Endothelial cell of umbilical vein (primary cell): ENCODE measurements around the gene CCDC102B.

Source experiments
- EZH2 ChIP-seq: IDR thresholded peaks from 2 replicates; pipeline ENCODE4 v1.6.1; 2012; ENCODE audit warnings: borderline replicate concordance, low read depth, mild to moderate bottlenecking, moderate library complexity, low read length, inconsistent platforms; ENCODE audit not compliant: severe bottlenecking
- FOS ChIP-seq: IDR thresholded peaks from 2 replicates; pipeline ENCODE4 v1.6.1; 2011; ENCODE audit warnings: mild to moderate bottlenecking, low read length, moderate library complexity, borderline replicate concordance; ENCODE audit not compliant: insufficient read depth
- GATA2 ChIP-seq: IDR thresholded peaks from 2 replicates; pipeline ENCODE4 v1.7.0; 2011; ENCODE audit warnings: low read depth, mild to moderate bottlenecking, moderate library complexity, mixed read lengths, low read length; ENCODE audit not compliant: insufficient read length, insufficient read depth
- JUN ChIP-seq: IDR thresholded peaks from 2 replicates; pipeline ENCODE4 v1.6.1; 2011; ENCODE audit warnings: borderline replicate concordance, low read depth; ENCODE audit not compliant: insufficient read length, insufficient read depth
- MYC ChIP-seq: IDR thresholded peaks from one replicate; pipeline ENCODE4 v1.6.1; 2011; ENCODE audit warnings: mild to moderate bottlenecking, low read depth, low read length
- POLR2A ChIP-seq: IDR thresholded peaks from 2 replicates; pipeline ENCODE4 v1.6.1; 2012; ENCODE audit warnings: low read depth, mild to moderate bottlenecking, control low read depth, low read length
- POLR2AphosphoS5 ChIP-seq: IDR thresholded peaks from 2 replicates; pipeline ENCODE4 v1.6.1; 2012; ENCODE audit warnings: low read depth, mild to moderate bottlenecking, control low read depth, low read length, moderate library complexity; ENCODE audit not compliant: insufficient read depth
- TF ChIP-seq, protein P1 (sequence below), 2 donors: IDR thresholded peaks; 1 replicate in 1 of 2; 2 replicates in 1 of 2; pipeline ENCODE4 v1.5.1; 2011; ENCODE audit warnings: low read length in 2 of 2, mild to moderate bottlenecking in 2 of 2, moderate library complexity in 2 of 2, control low read depth in 1 of 2, inconsistent platforms in 1 of 2, low read depth in 1 of 2; ENCODE audit not compliant: insufficient read depth in 1 of 2; ENCODE audit errors: extremely low read depth in 1 of 2

DNA sequence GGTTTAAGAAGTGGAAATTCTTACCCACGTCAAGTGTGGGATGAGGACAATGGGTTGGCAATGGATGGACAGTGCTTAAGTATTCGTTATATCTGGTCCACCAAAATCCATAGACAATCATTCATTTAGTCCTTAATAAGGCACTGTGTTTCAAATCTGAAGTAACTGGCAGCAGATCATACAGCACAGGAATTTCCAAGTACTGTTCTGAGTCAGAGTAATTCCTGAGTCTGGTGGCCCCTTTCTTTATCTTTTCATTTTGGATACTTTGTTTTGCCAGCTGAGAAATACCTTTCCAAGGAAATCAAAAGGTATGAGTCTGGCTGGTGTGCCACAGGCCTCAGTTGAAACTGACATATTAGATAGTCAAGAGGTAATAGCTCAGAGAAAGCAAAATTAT lies 31.4 kb upstream of the CCDC102B start:
- TF ChIP-seq, protein P1, sequence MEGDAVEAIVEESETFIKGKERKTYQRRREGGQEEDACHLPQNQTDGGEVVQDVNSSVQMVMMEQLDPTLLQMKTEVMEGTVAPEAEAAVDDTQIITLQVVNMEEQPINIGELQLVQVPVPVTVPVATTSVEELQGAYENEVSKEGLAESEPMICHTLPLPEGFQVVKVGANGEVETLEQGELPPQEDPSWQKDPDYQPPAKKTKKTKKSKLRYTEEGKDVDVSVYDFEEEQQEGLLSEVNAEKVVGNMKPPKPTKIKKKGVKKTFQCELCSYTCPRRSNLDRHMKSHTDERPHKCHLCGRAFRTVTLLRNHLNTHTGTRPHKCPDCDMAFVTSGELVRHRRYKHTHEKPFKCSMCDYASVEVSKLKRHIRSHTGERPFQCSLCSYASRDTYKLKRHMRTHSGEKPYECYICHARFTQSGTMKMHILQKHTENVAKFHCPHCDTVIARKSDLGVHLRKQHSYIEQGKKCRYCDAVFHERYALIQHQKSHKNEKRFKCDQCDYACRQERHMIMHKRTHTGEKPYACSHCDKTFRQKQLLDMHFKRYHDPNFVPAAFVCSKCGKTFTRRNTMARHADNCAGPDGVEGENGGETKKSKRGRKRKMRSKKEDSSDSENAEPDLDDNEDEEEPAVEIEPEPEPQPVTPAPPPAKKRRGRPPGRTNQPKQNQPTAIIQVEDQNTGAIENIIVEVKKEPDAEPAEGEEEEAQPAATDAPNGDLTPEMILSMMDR (IDR thresholded peaks at IDR 0.05; ENCODE audit: extremely low read depth in 1 of 2, insufficient read depth in 1 of 2, low read depth in 1 of 2, low read length in 2 of 2) = no peak
- TF ChIP-seq FOS (no peak), POLR2A (no peak), POLR2AphosphoS5 (no peak), EZH2 (no peak), JUN (no peak), GATA2 (no peak), MYC (no peak)
